NCI-H1417 (cell line): Measurements from ENCODE around the gene STING1.
"Not testable (repeated sequence)": the region's sequence is repeated elsewhere in the genome, so short reads cannot be mapped to it uniquely, and the experiment has no call there.

Experiments used
- DNase-seq, 3 experiments: peaks; one replicate each; lab custom pipeline; 2025; lab: John Stamatoyannopoulos, UW

The STING1 gene

DNA sequence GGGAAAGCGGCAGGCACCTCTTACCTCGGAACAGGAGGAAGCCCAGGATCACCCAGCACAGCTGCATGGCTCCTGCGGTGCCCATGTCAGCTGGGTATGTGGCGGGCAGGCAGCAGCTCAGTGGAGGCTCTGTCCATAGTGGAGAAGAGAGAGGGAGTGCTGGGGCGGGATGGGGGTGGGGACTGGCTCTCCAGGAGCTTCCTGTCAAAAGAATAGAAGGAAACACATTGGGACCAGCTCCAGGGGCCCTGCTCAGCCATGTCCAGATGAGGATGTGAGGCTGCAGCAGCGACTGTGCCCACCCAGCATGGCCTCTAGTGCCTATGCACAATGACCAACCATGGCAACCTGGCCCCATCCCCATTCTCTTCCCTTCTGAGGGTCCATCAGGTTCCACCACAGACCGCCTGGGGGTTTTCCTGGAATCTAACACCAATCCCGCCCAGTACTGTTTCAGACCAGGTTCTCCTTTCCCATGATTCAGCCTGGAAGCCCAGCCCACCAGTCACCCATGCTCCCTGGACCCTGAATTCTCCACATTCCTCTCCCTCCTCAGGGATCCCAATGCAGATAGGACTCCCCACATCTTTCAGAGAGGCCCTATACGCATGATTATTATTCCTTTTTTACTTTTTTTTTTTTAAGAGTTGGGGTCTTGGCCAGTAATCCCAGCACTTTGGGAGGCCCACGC, 19.8 kb downstream of the STING1 start, which contains the start of gene ECSCR:
Gene ECSCR, minus strand, starts transcription at position 158 of the 691 bp plus-strand sequence. Its CDS starts 73 bp downstream, at position 85.
- DNase-seq = no peak

- DNase-seq = no peak
Observed at GRCh38 chr5:139461698-139462097, 20.9 kb downstream of the STING1 start.

DNA sequence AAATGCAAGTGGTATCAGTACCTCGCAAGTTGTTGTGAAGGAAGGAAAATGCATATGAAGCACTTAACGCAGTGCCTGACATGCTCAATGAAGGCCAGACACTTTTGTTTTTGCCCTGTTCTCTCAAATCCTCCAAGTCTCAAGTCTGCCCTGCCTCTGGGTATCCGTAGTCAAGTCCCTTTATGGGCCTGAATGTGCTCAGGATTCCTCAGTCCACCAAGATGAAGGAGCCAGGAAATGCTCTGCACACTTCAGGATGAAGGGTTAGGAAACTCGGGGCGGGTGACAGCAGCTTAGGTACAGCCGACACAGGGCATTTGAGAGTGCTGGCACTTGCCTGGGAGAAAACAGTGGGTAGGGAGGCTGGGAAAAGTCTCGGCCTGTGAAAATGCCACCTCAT, 21.4 kb downstream of the STING1 start:
- no peak for DNase-seq

- no peak for DNase-seq
Observed at GRCh38 chr5:139460455-139460854, 22.1 kb downstream of the STING1 start.

DNA sequence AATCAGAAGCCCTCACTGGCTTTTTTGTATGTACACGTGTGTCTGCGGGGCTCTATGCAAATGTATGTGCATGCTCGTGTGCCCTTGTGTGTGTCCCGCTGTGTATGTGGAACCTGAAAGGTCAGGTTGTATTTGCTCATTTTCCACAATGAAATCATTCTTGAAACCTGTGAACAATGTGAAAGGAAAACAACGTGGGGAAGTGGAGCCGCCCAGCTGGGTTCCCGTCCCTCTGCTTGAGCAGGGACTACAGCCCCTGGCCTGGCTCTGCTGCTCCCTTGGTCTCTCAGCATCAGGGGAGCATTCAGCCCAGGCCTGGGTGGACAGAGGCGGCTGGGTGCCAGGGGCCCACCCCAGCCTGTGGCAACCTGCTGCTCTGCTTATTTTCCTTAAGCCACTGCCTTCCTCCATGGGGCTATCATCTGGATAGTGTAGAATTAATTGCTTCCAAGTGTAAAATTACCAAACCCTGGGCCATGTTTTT, 23.1 kb downstream of the STING1 start:
- no peak for DNase-seq

GRCh38 chr5:139458580-139459407, 23.8 kb downstream of the STING1 start:
- DNase-seq = no peak

DNA sequence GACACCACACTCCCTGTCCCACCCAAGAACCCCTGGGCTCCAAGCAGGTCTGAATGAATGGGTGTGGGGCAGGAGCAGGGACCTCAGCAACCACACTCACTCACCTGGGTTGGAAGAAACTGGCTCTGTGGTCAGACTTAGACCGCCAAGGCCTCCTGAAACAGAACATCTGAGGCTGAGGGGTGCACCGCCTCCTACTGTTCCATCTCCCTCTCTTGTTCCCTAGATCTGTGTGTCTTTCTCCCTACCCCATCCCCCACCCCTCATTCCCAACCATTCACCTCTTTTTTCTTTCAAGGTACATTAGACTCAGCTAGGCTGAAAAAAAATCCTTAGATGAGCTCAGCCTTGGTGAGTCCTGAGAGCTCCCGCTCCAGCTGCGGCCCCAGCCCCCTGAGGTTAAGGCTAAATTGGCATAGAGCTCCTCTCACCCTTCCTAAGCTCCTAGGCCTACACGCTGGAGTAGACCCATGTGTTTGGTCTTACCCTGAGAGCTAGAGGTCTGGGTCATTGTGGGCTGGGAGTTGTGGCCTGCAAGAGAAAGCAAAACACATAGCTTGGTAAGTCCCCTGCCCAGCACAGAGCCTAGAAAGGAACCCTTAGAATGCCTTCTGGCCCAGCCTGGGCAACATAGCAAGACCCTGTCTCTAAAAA, 24.8 kb downstream of the STING1 start:
- no peak for DNase-seq

DNA sequence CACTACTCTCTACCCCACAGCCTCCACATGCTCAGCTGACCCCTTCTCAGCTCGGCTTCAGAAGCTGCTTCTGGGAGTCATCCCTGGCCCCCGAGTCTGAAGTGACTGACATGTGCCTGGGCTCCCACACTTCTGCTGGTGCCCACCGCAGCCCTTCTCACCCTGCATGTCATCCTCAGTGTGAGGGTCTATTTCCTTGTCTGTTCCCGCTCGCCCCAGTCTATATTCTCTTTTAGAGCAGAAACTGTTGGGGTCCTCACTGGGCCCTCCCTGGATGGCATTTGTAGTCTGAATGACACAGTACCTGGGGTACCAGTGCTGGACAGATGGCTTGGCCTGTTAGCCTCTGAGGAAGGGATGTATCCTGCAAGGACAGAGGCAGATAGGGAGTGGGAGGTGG, 25.3 kb downstream of the STING1 start:
- DNase-seq = no peak

DNA sequence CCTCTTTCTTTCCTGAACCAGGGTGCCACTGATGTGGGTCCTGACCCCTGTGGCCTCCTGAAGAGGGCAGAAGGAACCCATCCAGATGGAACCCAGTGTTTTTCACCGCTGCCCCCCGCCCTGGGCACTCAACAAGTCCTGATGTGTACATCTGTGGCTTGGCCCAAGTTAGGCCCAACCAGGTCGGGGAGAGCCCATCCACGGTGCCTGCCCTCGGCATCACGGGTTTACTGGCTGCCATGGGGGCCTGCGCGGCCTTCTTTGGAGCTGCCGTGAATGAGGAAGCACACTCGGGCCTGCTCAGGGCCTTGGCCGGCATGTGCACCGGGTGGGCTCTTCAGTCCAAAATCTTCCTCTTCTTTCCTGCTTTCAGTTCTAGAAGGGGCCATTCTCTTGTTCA, 25.8 kb downstream of the STING1 start:
- DNase-seq = no peak

DNA sequence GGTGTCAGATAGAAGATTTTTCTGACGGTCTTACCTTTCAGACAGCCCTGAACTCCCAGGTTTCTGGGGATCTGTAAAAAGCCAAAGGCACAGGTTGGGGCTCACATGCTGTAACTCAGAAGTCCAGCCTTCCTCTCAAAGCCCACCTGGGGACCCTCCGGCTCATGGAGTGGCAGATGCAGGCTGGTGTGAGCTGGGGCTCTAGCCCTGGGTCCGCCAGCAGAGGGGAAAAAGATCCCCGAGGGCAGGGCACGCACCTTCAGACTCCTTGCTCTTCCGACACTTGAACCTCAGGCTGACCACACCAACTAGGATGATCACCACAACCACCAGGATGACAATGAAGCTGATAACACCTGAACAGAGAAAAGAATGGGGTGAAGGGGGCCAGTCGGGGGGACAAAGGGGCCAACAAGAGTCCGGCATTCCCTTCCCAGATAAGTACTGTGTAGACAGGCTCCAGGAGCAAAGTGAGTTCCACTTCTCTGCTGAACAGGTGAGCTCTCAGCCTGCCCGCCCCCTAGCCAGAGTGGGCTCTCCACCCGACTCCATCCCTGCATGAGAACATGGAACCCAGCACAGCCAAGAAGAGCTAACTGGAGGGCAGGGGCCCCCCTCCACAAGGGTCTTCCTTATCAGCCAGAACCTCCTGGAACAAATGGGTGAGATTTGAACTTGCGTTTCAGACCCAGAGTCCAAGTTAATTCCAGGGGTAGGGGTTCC, 27.8 kb downstream of the STING1 start:
- no peak for DNase-seq

- DNase-seq = no peak
Observed at GRCh38 chr5:139453683-139454567, 28.6 kb downstream of the STING1 start.

- no peak for DNase-seq
Observed at GRCh38 chr5:139451878-139452660, 30.5 kb downstream of the STING1 start.

DNA sequence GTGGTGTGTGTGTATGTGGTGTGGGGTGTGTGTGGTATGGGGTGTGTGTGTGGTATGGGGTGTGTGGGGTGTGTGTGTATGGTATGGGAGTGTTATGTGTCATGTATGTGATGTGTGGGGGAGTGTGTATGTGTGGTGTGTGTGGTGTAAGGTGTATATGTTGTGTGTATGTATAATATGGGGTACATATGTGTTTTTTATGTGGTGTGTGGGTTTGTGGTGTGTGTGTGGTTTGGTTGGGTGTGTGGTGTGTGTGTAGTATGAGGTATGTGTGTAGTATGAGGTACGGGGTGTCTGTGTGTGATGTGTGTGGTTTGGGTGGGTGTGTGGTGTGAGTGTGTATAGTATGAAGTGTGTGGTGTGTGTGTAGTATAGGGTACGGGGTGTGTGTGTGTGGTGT, 31.4 kb downstream of the STING1 start:
- DNase-seq = no peak

DNA sequence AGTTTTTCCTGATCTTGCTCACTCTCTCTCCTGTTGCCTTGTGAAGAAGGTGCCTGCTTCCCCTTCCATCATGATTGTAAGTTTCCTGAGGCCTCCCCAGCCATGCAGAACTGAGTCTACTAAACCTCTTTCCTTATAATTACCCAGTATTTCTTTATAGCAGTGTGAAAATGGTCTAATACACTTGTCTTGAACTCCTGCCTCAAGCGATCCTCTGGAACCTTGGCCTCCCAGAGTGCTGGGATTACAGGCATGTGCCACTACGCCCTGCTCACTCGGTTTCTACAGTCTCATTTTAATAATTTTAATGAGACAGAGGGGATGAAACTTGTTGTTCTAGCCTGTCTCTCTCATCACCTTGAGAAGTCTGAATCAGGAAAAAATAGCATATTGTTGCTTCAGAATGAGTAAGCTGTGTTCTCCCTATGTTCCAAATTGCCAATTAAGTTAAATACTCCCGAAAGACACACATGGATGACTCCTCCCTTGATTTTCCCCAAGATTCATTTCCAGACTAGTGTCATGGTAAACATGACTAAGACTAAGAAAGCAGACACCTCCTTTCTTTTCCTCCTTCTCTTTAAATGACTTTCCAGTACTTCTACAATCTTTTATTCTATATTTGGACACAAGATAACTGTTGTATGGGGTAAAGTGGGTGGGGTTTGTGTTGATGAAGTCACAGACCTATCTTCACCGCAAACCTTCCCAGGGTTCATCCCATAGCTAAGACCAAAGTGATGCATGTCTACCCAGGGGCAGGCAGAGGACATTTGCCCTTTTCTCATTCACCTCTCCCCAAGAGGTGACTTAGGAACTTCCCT, 35.4 kb downstream of the STING1 start:
- DNase-seq = no peak

GRCh38 chr5:139445325-139446170, 37.0 kb downstream of the STING1 start:
- DNase-seq = no peak

DNA sequence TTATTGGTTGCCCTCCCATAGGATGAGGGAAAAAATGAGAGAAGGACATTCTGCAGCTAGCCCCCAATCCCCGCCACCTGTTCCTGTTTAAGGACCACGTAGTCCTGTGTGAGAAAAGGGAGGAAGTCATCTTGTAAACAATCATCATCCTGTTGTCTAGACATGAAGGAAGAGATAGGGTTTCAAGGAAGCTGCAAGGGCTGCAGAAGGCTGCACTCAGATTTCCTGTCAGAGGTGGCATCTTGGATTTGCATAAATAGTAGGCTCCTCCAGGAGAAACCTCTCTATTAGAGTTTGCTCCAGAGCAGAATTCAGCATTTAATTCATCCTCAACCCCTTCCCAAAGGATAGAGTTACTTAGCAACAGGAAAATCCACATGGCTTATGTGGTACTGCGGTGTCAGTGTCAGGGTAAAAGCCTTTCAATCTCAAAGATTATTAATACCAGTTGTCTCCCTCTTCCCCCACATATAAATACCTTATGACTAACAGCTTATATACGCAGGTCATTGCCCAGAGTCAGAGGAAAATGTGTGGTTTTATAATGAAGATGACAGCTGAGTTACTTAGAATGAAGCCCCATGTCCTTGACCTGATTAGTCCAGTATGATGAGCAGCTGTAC, 38.6 kb downstream of the STING1 start:
- DNase-seq = no peak

DNA sequence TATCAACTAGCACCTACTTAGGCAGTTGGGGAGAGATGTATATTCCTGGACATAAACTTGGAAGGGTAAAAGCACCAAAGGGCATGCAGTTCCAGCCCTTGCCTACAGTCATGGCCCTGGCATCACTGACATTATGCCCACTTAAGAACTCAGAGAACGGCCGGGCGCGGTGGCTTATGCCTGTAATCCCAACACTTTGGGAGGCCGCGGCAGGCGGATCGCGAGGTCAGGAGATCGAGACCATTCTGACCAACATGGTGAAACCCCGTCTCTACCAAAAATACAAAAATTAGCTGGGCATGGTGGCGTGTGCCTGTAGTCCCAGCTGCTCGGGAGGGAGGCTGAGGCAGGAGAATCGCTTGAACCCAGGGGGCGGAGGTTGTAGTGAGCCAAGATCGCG, 42.1 kb downstream of the STING1 start:
- DNase-seq = not testable (repeated sequence)
